GM21529 (cell line): Measurements from ENCODE around the gene TRIO.
"Not testable (repeated sequence)": the region's sequence is repeated elsewhere in the genome, so short reads cannot be mapped to it uniquely, and the experiment has no call there.

ENCODE experiments used
- ATAC-seq: cut with Tn5 transposase; IDR thresholded peaks from one replicate; pipeline ENCODE4 v1.9.1; 2021; ENCODE audit not compliant: unreplicated experiment

Gene TRIO

GRCh38 chr5:14370386-14370785 is 227.2 kb downstream of the TRIO start:
- no peak for ATAC-seq

- peak; percentile 44 for ATAC-seq
Observed at GRCh38 chr5:14373685-14374084, 230.5 kb downstream of the TRIO start.

GRCh38 chr5:14374100-14374499 is 231.0 kb downstream of the TRIO start:
- ATAC-seq, result no peak

GRCh38 chr5:14376789-14377188 is 233.6 kb downstream of the TRIO start:
- no peak for ATAC-seq

- no peak for ATAC-seq
Observed at GRCh38 chr5:14379739-14380497, 236.8 kb downstream of the TRIO start.

- ATAC-seq, result no peak
Observed at GRCh38 chr5:14380712-14381111, 237.6 kb downstream of the TRIO start.

GRCh38 chr5:14382640-14383039 is 239.5 kb downstream of the TRIO start:
- ATAC-seq, result no peak

GRCh38 chr5:14383923-14384322 is 240.8 kb downstream of the TRIO start:
- ATAC-seq, result no peak

- ATAC-seq, result no peak
Observed at GRCh38 chr5:14385019-14385418, 241.9 kb downstream of the TRIO start.

- ATAC-seq, result no peak
Observed at GRCh38 chr5:14386884-14387624, 243.9 kb downstream of the TRIO start.

GRCh38 chr5:14388741-14389140 is 245.6 kb downstream of the TRIO start:
- ATAC-seq, result no peak

GRCh38 chr5:14392552-14392951 is 249.4 kb downstream of the TRIO start:
- ATAC-seq, result not testable (repeated sequence)

- ATAC-seq, result no peak
Observed at GRCh38 chr5:14394365-14394764, 251.2 kb downstream of the TRIO start.

GRCh38 chr5:14395411-14395810 is 252.3 kb downstream of the TRIO start:
- no peak for ATAC-seq

GRCh38 chr5:14396066-14396465 is 252.9 kb downstream of the TRIO start:
- ATAC-seq, result no peak

GRCh38 chr5:14396737-14397136 is 253.6 kb downstream of the TRIO start:
- no peak for ATAC-seq

- no peak for ATAC-seq
Observed at GRCh38 chr5:14397717-14398116, 254.6 kb downstream of the TRIO start.

- ATAC-seq, result peak; percentile 51
Observed at GRCh38 chr5:14399054-14399692, 256.0 kb downstream of the TRIO start.

- ATAC-seq, result no peak
Observed at GRCh38 chr5:14400085-14400484, 256.9 kb downstream of the TRIO start.

GRCh38 chr5:14400611-14401010 is 257.5 kb downstream of the TRIO start:
- ATAC-seq, result no peak

GRCh38 chr5:14401639-14402038 is 258.5 kb downstream of the TRIO start:
- ATAC-seq, result no peak

GRCh38 chr5:14402424-14402823 is 259.3 kb downstream of the TRIO start:
- no peak for ATAC-seq
